Muscle layer of colon (tissue), 2 donors: ENCODE results near the gene ABTB1.

Experiments
- H3K27ac ChIP-seq: one replicate; pipeline ENCODE4 v1.7.0; 2013; ENCODE audit warnings: low read depth, mild to moderate bottlenecking, low read length, moderate library complexity
- H3K27me3 ChIP-seq, 2 donors: one replicate each; pipeline ENCODE4 v1.7.0; 2013; ENCODE audit warnings: low read length in 2 of 2, mild to moderate bottlenecking in 2 of 2; ENCODE audit not compliant: insufficient read depth in 2 of 2, control insufficient read depth in 1 of 2
- H3K36me3 ChIP-seq: one replicate; pipeline ENCODE4 v1.7.0; 2013; ENCODE audit warnings: mild to moderate bottlenecking, low read length; ENCODE audit not compliant: insufficient read depth
- H3K4me1 ChIP-seq: one replicate; pipeline ENCODE4 v1.7.0; 2013; ENCODE audit warnings: mild to moderate bottlenecking, low read length; ENCODE audit not compliant: insufficient read depth
- H3K4me3 ChIP-seq, 2 donors: one replicate each; pipeline ENCODE4 v1.7.0; 2013; ENCODE audit warnings: low read length in 2 of 2, low read depth in 1 of 2, mild to moderate bottlenecking in 1 of 2, moderate library complexity in 1 of 2
- H3K9ac ChIP-seq: one replicate; pipeline ENCODE4 v1.7.0; 2013; ENCODE audit warnings: low read length
- H3K9me3 ChIP-seq: one replicate; pipeline ENCODE4 v1.7.0; 2013; ENCODE audit warnings: mild to moderate bottlenecking, low read length
- donor health status: abdominal sarcoma.
- donor health status: Adenocarcinoma of cecum.

ABTB1 gene

GRCh38 chr3:127684871-127685707 lies 12.3 kb downstream of the ABTB1 start:
- Histone ChIP-seq H3K4me1 (peaks cover 25% of the 10 kb centered on the region), H3K36me3 (no peaks in the 10 kb centered on the region), H3K27ac (no peak overlapping the region), H3K9me3 (no peaks in the 10 kb centered on the region), H3K4me3 (no peak overlapping the region), H3K27me3 (no peaks in the 10 kb centered on the region), H3K9ac (no peak overlapping the region)

GRCh38 chr3:127685708-127686511 lies 13.2 kb downstream of the ABTB1 start:
- no peak overlapping the region for H3K27ac ChIP-seq
- H3K4me1 ChIP-seq: peaks cover 33% of the 10 kb centered on the region
- no peaks in the 10 kb centered on the region for H3K36me3 ChIP-seq

DNA sequence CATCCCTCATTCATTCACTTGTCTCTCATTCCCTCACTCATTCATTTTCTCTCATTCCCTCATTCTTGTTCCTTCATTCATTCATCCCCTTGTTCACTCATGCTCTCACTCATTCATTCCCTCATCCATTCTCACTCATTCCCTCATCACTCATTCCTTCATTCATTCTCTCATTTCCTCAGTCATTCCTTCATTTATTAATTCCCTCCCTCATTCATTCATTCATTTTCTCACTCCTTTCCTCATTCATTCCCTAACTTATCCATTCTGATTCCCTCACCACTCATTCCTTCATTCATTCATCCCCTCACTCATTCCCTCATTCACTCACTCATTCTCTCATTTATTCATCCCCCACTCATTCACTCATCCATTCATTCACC lies 13.8 kb downstream of the ABTB1 start:
- Histone ChIP-seq H3K36me3 (peaks cover 1% of the 10 kb centered on the region), H3K9me3 (no peaks in the 10 kb centered on the region), H3K9ac (no peak overlapping the region), H3K27ac (no peak overlapping the region), H3K4me3 (no peak overlapping the region), H3K4me1 (peaks cover 33% of the 10 kb centered on the region), H3K27me3 (no peaks in the 10 kb centered on the region)

More at GRCh38 chr3:127685708-127686511, 13.2 kb downstream of the ABTB1 start:
- Histone ChIP-seq H3K9me3 (no peaks in the 10 kb centered on the region), H3K27me3 (no peaks in the 10 kb centered on the region), H3K4me3 (no peak overlapping the region), H3K9ac (no peak overlapping the region)

DNA sequence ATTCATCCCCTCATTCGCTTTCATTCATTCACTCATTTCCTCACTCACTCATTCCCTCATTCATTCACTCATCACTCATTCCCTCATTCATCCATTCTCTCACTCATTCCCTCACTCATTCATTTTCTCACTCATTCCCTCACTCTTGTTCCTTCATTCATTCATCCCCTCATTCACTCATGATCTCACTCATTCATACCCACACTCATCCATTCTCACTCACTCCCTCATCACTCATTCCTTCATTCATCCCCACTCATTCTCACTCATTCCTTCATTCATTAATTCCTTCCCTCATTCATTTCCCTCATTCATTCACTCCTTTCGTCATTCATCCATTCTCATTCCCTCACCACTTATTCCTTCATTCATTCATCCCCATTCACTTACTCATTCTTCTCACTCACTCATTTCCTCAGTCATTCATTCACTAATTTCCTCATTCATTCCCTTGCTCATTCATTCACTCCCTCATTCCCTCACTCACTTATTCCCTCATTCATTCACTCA lies 14.5 kb downstream of the ABTB1 start:
- no peaks in the 10 kb centered on the region for H3K9me3 ChIP-seq
- H3K4me3 ChIP-seq: no peak overlapping the region
- H3K9ac ChIP-seq: no peak overlapping the region
- H3K27ac ChIP-seq: no peak overlapping the region
- no peaks in the 10 kb centered on the region for H3K27me3 ChIP-seq
- H3K36me3 ChIP-seq: peaks cover 8% of the 10 kb centered on the region
- peaks cover 33% of the 10 kb centered on the region for H3K4me1 ChIP-seq

DNA sequence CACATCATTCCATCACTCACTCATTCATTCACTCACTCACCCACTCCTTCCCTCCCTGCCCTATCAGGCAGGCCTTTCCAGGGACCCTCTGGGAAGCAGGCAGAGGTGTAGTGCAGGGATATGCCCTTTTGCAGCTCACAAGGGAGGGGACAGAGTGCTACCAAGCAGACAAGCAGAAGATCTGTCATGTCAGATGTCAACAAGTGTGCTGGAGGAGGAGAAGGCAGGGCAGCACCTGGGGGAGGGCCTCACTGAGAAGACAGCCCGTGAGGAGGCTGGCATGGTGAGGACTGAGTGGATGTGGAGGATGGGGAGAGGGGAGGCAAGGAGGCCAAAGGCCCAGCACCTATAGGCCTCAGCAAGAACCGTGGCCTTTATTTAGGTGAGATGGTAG lies 15.3 kb downstream of the ABTB1 start:
- H3K4me1 ChIP-seq: peaks cover 33% of the 10 kb centered on the region
- H3K9ac ChIP-seq: peak overlapping the region; percentile 26
- H3K4me3 ChIP-seq: no peak overlapping the region
- no peaks in the 10 kb centered on the region for H3K27me3 ChIP-seq
- peak overlapping the region; percentile 27 for H3K27ac ChIP-seq
- H3K36me3 ChIP-seq: peaks cover 15% of the 10 kb centered on the region
- H3K9me3 ChIP-seq: no peaks in the 10 kb centered on the region

- H3K9ac ChIP-seq: peak overlapping the region; percentile 26
- no peaks in the 10 kb centered on the region for H3K27me3 ChIP-seq
- H3K4me1 ChIP-seq: peaks cover 33% of the 10 kb centered on the region
- H3K36me3 ChIP-seq: peaks cover 22% of the 10 kb centered on the region
- H3K9me3 ChIP-seq: no peaks in the 10 kb centered on the region
- H3K27ac ChIP-seq: peak overlapping the region; percentile 18
- no peak overlapping the region for H3K4me3 ChIP-seq
These were observed 15.9 kb downstream of the ABTB1 start for GRCh38 chr3:127688416-127689265.

DNA sequence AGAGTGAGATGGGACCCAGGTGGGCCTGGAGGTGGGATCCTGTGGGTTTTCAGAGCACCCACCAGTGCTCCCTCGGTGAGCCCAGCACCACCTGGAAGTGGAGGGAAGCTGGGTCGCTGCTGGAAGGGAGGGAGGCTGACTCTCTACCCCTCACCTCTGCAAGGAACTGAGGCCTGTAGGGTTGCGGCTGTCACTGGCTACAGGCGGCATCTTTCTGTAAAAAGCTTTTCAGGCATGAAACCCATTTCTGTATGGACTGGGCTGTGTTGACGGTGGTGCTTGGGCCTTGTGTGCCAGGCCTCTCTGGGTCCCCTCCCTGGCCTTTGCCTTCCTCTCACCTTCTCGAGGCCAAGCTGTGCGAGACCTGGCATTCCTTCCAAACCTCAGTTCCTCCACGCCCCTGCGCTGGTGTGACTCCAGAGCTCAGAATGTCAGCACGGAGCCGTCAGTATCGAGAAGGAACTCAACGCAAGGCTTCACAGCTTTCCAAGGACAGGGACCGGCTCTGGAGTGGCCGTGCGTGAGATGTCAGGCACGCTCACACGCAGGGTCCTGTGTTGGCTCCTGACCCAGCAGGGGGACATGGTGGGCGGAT lies 16.6 kb downstream of the ABTB1 start:
- H3K27ac ChIP-seq: peak overlapping the region; percentile 18
- peaks cover 33% of the 10 kb centered on the region for H3K4me1 ChIP-seq
- peak overlapping the region; percentile 26 for H3K9ac ChIP-seq
- peaks cover 24% of the 10 kb centered on the region for H3K36me3 ChIP-seq
- H3K27me3 ChIP-seq: no peaks in the 10 kb centered on the region
- no peak overlapping the region for H3K4me3 ChIP-seq
- H3K9me3 ChIP-seq: no peaks in the 10 kb centered on the region

GRCh38 chr3:127690106-127690505 lies 17.4 kb downstream of the ABTB1 start:
- H3K27me3 ChIP-seq: no peaks in the 10 kb centered on the region
- H3K9ac ChIP-seq: peak overlapping the region; percentile 12
- H3K27ac ChIP-seq: peak overlapping the region; percentile 18
- H3K4me1 ChIP-seq: peaks cover 33% of the 10 kb centered on the region
- H3K4me3 ChIP-seq: no peak overlapping the region
- no peaks in the 10 kb centered on the region for H3K9me3 ChIP-seq
- H3K36me3 ChIP-seq: peaks cover 24% of the 10 kb centered on the region

- Histone ChIP-seq H3K4me1 (peaks cover 33% of the 10 kb centered on the region), H3K27me3 (no peaks in the 10 kb centered on the region), H3K36me3 (peaks cover 24% of the 10 kb centered on the region), H3K9me3 (no peaks in the 10 kb centered on the region), H3K9ac (peak overlapping the region; percentile 12), H3K4me3 (no peak overlapping the region), H3K27ac (peak overlapping the region; percentile 74)
These were observed 18.2 kb downstream of the ABTB1 start for GRCh38 chr3:127690823-127691452.

- H3K27ac ChIP-seq: peak overlapping the region; percentile 74
- no peak overlapping the region for H3K9ac ChIP-seq
- H3K9me3 ChIP-seq: no peaks in the 10 kb centered on the region
- no peaks in the 10 kb centered on the region for H3K27me3 ChIP-seq
- no peak overlapping the region for H3K4me3 ChIP-seq
- H3K36me3 ChIP-seq: peaks cover 24% of the 10 kb centered on the region
- H3K4me1 ChIP-seq: peaks cover 39% of the 10 kb centered on the region
These were observed 18.7 kb downstream of the ABTB1 start for GRCh38 chr3:127691489-127691888.
